SH-SY5Y (cell line): Measurements from ENCODE around the gene ROPN1L.

ENCODE experiments used
- GATA2 ChIP-seq: IDR thresholded peaks from 2 replicates; pipeline ENCODE4 v1.6.1; 2011; ENCODE audit warnings: mild to moderate bottlenecking, low read depth, low read length
- GATA3 ChIP-seq: IDR thresholded peaks from 2 replicates; pipeline ENCODE4 v1.6.1; 2011; ENCODE audit warnings: low read depth, mild to moderate bottlenecking, low read length, moderate library complexity

DNA sequence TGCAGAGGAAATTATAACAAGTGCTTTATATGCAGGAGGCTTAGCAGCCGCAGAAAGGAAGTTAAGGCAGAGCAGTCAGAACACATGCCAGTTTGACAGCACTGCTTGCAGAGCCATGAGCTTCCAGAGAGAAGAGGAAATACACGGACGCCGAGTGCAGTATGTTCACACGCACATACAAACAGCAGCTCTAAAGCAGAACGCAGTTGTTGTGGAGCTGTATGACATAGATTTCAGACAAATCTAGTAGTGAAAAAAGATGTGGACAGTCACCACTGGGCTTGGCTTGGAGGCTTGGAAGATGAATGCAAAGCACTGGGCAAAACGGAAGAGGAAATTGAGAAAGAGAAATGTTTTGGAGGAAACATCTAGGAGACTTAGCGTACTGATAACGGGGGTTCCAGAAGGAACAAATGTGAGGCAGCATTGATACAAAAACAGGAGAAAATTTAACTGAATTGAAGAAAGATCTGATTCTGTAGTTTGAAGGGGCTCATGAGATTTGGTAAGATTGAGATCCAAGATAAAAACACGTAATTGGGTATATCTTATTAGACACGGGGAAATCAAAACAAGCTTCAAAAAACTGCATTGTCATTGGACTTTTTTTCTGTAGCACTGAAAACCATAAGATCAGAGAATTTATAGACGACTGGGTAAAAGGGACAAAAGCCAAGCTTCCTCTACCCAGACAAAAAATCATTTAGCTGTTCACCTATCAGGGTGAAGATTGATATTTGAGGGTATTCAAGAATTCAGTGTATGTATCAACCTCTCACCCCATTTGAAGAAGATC is 19.6 kb upstream of the ROPN1L start:
- no peak for TF ChIP-seq GATA2
- TF ChIP-seq GATA3 = no peak
